GM12801 (cell line): Measurements from ENCODE around the gene LTB4R.

ENCODE experiments used
- TF ChIP-seq, protein P1 (sequence below): IDR thresholded peaks from one replicate; pipeline ENCODE4 v1.5.1; 2011; ENCODE audit warnings: control low read depth; ENCODE audit not compliant: insufficient read length; ENCODE audit errors: extremely low read depth

Gene LTB4R, protein sequence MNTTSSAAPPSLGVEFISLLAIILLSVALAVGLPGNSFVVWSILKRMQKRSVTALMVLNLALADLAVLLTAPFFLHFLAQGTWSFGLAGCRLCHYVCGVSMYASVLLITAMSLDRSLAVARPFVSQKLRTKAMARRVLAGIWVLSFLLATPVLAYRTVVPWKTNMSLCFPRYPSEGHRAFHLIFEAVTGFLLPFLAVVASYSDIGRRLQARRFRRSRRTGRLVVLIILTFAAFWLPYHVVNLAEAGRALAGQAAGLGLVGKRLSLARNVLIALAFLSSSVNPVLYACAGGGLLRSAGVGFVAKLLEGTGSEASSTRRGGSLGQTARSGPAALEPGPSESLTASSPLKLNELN

DNA sequence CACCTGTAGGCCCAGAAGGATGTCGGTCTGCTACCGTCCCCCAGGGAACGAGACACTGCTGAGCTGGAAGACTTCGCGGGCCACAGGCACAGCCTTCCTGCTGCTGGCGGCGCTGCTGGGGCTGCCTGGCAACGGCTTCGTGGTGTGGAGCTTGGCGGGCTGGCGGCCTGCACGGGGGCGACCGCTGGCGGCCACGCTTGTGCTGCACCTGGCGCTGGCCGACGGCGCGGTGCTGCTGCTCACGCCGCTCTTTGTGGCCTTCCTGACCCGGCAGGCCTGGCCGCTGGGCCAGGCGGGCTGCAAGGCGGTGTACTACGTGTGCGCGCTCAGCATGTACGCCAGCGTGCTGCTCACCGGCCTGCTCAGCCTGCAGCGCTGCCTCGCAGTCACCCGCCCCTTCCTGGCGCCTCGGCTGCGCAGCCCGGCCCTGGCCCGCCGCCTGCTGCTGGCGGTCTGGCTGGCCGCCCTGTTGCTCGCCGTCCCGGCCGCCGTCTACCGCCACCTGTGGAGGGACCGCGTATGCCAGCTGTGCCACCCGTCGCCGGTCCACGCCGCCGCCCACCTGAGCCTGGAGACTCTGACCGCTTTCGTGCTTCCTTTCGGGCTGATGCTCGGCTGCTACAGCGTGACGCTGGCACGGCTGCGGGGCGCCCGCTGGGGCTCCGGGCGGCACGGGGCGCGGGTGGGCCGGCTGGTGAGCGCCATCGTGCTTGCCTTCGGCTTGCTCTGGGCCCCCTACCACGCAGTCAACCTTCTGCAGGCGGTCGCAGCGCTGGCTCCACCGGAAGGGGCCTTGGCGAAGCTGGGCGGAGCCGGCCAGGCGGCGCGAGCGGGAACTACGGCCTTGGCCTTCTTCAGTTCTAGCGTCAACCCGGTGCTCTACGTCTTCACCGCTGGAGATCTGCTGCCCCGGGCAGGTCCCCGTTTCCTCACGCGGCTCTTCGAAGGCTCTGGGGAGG is at the start of gene LTB4R:
Gene LTB4R, plus strand, starts transcription at position 857 of the 959 bp plus-strand sequence. CDS start 4,150 bp downstream, outside the sequence.
- TF ChIP-seq, protein P1, sequence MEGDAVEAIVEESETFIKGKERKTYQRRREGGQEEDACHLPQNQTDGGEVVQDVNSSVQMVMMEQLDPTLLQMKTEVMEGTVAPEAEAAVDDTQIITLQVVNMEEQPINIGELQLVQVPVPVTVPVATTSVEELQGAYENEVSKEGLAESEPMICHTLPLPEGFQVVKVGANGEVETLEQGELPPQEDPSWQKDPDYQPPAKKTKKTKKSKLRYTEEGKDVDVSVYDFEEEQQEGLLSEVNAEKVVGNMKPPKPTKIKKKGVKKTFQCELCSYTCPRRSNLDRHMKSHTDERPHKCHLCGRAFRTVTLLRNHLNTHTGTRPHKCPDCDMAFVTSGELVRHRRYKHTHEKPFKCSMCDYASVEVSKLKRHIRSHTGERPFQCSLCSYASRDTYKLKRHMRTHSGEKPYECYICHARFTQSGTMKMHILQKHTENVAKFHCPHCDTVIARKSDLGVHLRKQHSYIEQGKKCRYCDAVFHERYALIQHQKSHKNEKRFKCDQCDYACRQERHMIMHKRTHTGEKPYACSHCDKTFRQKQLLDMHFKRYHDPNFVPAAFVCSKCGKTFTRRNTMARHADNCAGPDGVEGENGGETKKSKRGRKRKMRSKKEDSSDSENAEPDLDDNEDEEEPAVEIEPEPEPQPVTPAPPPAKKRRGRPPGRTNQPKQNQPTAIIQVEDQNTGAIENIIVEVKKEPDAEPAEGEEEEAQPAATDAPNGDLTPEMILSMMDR, result no peak

DNA sequence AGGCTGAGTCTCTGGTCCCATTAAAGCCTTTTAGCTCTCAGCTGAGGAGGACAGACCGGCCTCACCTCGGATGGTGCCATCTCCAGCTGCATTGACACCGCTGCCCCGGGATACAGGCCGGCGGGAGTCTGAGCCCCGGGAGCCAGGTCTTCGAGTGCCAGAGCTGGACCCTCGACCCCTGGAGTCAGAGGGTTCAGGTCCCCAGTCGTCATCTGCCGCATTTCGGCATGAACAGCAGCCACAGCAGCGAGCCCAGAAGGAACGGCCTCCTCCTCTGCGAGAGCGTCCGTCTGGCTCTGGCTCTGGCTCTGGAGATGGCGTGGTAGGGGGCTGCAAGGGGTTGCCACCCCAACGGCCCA is 49.4 kb upstream of the LTB4R start:
- TF ChIP-seq, protein P1, result no peak

DNA sequence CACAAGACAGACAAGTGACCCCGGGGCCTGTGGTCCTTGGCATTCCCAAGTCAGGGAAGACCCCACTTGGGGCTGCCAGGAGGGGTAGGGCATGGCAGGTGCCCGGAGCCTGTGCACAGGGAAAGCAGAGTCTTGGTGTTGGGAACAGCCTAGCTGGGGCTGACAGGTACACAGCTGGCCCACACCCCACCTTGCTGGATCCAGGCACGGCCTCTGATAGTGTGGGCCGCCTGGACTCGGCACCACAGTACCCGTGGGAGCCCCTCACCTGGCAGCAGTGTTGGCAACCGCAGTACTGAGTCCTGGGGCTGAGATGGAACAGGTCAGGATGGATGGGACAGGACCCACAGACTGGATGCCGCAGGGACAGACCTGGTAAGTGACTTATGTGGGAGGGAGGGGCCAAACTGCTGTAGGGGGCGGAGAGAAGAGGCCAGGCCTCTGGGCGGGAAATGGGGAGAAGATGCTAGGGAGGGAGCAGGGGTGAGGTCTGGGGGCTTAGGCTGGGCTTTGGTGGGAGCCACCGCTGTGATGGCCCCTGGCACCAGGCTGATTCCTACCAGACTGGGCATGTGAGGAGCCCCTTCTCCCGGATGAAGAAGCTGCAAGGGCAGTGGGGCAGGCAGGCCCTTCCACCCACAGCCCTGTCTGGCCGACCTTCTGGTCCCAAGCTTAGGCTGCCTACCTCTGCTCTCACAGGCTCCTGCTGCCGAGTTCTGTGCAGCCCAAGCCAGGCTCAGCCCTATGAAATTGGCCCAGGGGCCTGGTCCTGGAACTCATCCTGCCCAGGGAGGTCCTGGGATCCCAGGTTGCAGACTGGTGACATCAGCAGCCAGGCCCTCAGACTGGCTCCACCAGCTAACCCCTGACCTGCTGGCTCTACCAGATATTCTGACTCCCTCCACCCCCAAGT is 48.2 kb upstream of the LTB4R start, which contains the start of gene TGM1:
Gene TGM1, minus strand, starts transcription at position 357 of the 913 bp plus-strand sequence. CDS start 825 bp downstream, outside the sequence.
- TF ChIP-seq, protein P1, result no peak

DNA sequence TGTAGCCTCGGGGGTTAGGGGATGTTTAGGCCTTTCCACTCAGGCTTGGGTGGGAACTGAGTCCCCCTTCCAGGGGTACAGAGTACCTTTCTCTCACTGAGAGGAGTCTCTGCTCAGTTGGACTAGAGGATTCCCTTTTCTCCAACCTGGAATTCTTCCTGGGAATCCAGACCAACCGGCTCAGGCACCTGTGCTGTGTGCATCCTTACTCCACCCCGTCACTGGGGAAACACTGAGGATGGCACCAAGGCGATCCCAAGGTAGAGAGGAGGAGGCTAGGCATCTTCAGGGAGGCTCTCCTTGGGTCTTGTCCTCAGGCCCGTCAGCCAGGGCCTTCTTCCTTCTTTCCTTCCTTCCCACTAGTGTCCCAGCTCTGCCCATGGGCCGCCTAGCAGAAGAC is 47.5 kb upstream of the LTB4R start:
- TF ChIP-seq, protein P1, result no peak

DNA sequence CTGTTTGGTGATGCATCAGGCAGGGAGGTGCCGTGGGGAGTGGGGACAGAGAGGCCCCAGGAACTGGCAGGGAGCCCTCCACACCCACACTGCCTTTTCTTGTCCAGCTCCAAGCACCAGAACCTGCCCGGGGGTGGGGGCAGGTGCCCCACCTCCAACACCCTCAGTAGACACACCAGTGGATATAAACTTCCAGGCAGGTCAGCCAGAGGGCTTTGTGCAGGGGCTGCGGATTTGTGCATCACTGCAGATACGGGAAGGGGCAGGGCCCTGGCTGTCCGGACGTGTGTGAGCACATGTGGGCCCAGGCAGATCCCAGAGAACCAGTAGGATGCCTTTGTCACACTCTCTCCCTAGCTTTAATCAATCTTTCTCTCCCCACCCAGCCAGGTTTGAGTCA is 47.0 kb upstream of the LTB4R start:
- TF ChIP-seq, protein P1, result no peak

DNA sequence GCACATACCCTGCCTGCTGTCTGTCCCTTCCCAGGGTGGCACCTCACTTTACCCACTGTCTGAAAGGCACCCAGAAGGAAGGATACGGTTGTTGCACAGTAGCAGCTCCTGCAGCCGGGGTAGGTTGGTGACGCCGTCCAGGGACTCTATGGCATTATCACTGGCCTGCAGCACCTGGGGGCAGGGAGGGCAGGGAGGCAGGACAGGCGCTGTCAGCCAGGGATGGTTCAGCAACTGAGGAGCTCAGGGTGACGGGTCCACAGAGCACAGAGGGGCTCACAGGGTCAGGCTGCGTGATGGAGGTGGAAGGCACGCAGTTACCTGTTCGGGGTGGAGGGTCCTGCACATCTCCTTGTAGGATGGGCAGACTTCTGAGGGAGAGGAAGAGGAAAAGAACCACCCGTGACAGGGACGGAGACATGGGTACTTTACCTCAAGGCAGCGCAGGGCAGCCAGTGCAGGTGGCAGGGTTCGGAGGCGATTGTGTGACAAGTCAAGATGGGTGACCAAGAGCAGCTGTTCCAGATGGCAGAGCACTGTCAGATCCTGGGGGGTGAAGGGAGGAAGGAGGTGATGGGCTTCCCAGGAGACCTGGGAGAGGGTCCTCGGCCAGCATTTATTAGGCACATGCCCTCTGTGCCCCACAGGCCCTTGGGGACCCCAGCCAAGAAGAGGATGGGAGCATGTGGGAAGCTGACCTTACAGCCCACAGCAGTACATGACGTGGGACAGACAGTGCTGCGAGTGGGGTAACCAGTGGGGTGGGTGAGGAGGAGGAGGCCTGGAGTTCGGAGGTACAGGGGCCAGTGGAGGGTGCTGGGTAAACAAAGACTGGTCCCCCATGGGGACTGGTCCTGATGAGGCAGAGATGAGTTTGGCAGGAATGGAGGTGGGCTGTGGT is 44.7 kb upstream of the LTB4R start:
- TF ChIP-seq, protein P1, result no peak
